Gastrocnemius medialis (tissue), 4 donors: ENCODE data around the gene ZBTB18. TPM values are rescaled to one million over a fixed set of nuclear protein-coding genes. Genes with fewer than 3 reads are reported as not detected.
A peak's percentile ranks its signal among the peaks of the same experiment; 100 is the strongest.

ENCODE experiments used
- ATAC-seq, 2 donors: fragments of 150-250 bp; one replicate each; pipeline ENCODE4 v1.9.1; 2016
- DNase-seq, 2 donors: peaks; one replicate each; pipeline ENCODE4 v3.0.0-alpha.2; 2019
- H3K27ac ChIP-seq, 4 donors: fragments of 200-600 bp; sonication (generic); 1 replicate in 1 of 4; 2 replicates in 3 of 4; pipeline ENCODE4 v1.5.1; 2016 to 2018; ENCODE audit warnings: mild to moderate bottlenecking in 2 of 4, moderate library complexity in 1 of 4
- H3K27me3 ChIP-seq, 3 donors: fragments of 200-600 bp; sonication (generic) in 2 of 3; 1 replicate in 1 of 3; 2 replicates in 2 of 3; pipeline versions ENCODE4 v1.5.1 to v1.6.0; 2016 to 2019; ENCODE audit warnings: mild to moderate bottlenecking in 1 of 3, moderate library complexity in 1 of 3
- H3K36me3 ChIP-seq, 2 donors: fragments of 200-600 bp; sonication (generic) in 1 of 2; one replicate each; pipeline ENCODE4 v1.5.1; 2017 to 2018
- H3K4me1 ChIP-seq, 2 donors: fragments of 200-600 bp; sonication (generic) in 1 of 2; one replicate each; pipeline ENCODE4 v1.5.1; 2016 to 2017; ENCODE audit warnings: mild to moderate bottlenecking in 2 of 2
- H3K4me3 ChIP-seq, 4 donors: fragments of 200-600 bp; sonication (generic) in 3 of 4; 1 replicate in 1 of 4; 2 replicates in 3 of 4; pipeline ENCODE4 v1.5.1; 2016 to 2019; ENCODE audit warnings: mild to moderate bottlenecking in 2 of 4
- H3K9me3 ChIP-seq, 3 donors: fragments of 200-600 bp; sonication (generic) in 2 of 3; 1 replicate in 1 of 3; 2 replicates in 2 of 3; pipeline ENCODE4 v1.5.1; 2016 to 2019
- CTCF ChIP-seq, 5 experiments: fragments of 450-650 bp in 3 of 5; fragments of 200-600 bp in 2 of 5; sonication (generic) in 2 of 5; IDR thresholded peaks in 4 of 5; conservative IDR thresholded peaks in 1 of 5; 1 replicate in 4 of 5; 2 replicates in 1 of 5; pipeline ENCODE4 v1.5.1; 2016 to 2019; ENCODE audit warnings: antibody characterized with exemption in 5 of 5, mild to moderate bottlenecking in 3 of 5, moderate library complexity in 3 of 5
- POLR2A ChIP-seq, 2 donors: fragments of 450-650 bp; IDR thresholded peaks; one replicate each; pipeline ENCODE4 v1.6.1; 2017; ENCODE audit warnings: antibody characterized with exemption in 2 of 2, mild to moderate bottlenecking in 2 of 2, moderate library complexity in 2 of 2
- in situ Hi-C, 4 donors: fragments of 200-750 bp; cut with MboI; loops; one replicate each; pipeline versions ENCODE4 v1.15.0 to v1.8.0; 2017; ENCODE audit warnings: low sequenced_read_pairs in 4 of 4
- intact Hi-C: fragments of 100-400 bp; cut with DNase I; formaldehyde crosslinking; loops from one replicate; pipeline ENCODE4 v1.15.1; 2023; ENCODE audit warnings: low total_unique reads
- total RNA-seq, 4 donors: library from RNA; depleted of rRNA; stranded (reverse); fragments of >200 nt; gene quantifications; one replicate each; pipeline versions ENCODE4 v1.1.0 to v1.2.3, GENCODE V29; 2016

The ZBTB18 gene
- total RNA-seq = 10 to 100 TPM; 48.2 to 60.7 (median 55.5) TPM

GRCh38 chr1:244050835-244051444 is at the start of gene ZBTB18:
Gene ZBTB18 (plus strand): TSS chr1:244051283. CDS start chr1:244051432, 149 bp downstream.
- no peaks in the 10 kb centered on the region for H3K27me3 ChIP-seq
- in situ Hi-C loops = loop anchor here in 1 of 4 donors (25.0 kb wide), 1 partner anchor 186 kb away; no protein-coding TSS in a partner anchor
- intact Hi-C loops = no loop called here

DNA sequence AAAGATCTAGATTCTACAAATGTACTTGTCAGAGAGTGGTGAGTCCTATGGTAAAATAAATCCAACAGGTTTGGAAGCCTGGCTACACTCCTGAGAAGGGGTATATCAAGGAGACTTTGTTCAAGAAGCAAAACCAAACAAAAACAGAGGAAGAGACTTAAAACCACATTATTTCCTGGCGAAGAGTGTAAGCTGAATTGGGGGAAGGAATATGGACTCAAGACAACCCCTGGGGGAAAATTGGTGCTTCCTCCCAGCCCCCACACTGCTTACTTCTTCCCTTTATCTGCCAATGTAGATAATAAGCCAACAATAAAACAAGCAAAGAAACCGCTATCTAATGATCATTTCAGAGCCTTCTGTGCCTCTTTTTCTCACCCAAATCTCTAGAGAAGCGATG is 48.4 kb upstream of the ZBTB18 start:
- DNase-seq = no peak

More at GRCh38 chr1:244050835-244051444, at the start of gene ZBTB18:
- peak within 1 kb of the TSS; percentile 65 to 72 (median 70) for H3K4me3 ChIP-seq
- peak within 1 kb of the TSS; percentile 75 to 90 (median 86) for H3K27ac ChIP-seq
- peaks cover 32 to 52% of the 10 kb centered on the region in 2 donors for H3K4me1 ChIP-seq
- TF ChIP-seq CTCF (IDR thresholded peaks at IDR 0.05 in 4 of 5, conservative IDR thresholded peaks at IDR 0.05 in 1 of 5) = no peak
- TF ChIP-seq POLR2A (IDR thresholded peaks at IDR 0.05) = peak; percentile 42 to 75
- H3K36me3 ChIP-seq = peaks cover 0 to 21% of the 10 kb centered on the region in 2 donors
- DNase-seq (peak; percentile 30 to 59), ATAC-seq (peak; percentile 25 to 29)
- H3K9me3 ChIP-seq = no peaks in the 10 kb centered on the region

DNA sequence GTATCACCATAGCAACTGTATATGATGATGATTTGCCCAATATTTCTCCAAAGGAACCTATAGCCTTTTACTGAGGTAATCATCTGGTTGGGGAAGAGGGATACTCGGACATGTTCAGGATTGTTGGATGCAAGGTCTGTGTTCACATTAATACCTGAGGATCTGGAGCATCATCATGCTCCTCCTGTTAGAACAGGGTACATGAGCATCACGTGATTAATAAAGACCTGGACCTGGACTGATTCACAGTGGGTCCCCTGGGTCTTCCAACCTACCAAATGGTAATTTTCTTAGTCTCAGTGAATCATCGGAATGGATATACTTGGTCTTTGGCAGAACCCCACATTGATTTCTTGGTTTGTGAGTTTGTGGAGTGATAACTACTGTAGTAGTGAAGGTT is 45.6 kb upstream of the ZBTB18 start:
- TF ChIP-seq CTCF (IDR thresholded peaks at IDR 0.05 in 4 of 5, conservative IDR thresholded peaks at IDR 0.05 in 1 of 5) (no peak), POLR2A (IDR thresholded peaks at IDR 0.05) (no peak)
- Histone ChIP-seq H3K9me3 (no peaks in the 10 kb centered on the region), H3K36me3 (no peaks in the 10 kb centered on the region), H3K27ac (no peak overlapping the region), H3K4me1 (no peaks in the 10 kb centered on the region), H3K27me3 (peaks cover 4 to 9% (median 4%) of the 10 kb centered on the region in 3 donors), H3K4me3 (no peak overlapping the region)
- in situ Hi-C loops = no loop called here
- intact Hi-C loops = no loop called here
- DNase-seq (no peak), ATAC-seq (no peak)

More for the DNA sequence above, 48.4 kb upstream of the ZBTB18 start:
- H3K9me3 ChIP-seq = no peaks in the 10 kb centered on the region
- ATAC-seq = no peak
- H3K4me1 ChIP-seq = no peaks in the 10 kb centered on the region
- in situ Hi-C loops (no loop called here), intact Hi-C loops (no loop called here)
- no peak overlapping the region for H3K27ac ChIP-seq
- H3K36me3 ChIP-seq = no peaks in the 10 kb centered on the region
- H3K4me3 ChIP-seq = no peak overlapping the region
- TF ChIP-seq POLR2A (IDR thresholded peaks at IDR 0.05) (no peak), CTCF (IDR thresholded peaks at IDR 0.05 in 4 of 5, conservative IDR thresholded peaks at IDR 0.05 in 1 of 5) (no peak)
- H3K27me3 ChIP-seq = no peaks in the 10 kb centered on the region

DNA sequence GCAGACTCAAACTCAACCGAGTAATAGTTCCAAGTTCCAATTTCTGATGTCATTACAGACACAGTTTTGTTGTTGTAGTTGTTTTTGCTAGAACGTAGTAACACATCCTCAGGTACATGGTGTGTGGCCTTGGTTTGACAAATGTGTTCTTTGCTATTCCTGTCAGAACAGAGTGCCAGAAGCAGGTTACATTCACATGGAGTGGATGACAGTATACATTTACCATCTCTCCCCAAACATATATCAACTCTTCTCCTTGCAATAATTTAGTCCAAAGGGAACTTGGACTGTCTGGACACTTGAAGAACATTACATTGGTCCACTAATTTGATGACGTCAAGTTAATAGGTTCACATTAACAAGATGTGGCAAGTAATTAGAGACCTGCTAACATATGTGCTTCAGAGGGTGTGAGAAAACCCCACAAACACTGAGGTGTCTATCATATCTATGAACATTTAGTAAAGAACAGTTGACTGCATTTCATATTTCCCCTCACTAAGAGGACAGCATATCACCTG is 44.6 kb upstream of the ZBTB18 start:
- ATAC-seq (no peak), DNase-seq (no peak)
- Histone ChIP-seq H3K36me3 (no peaks in the 10 kb centered on the region), H3K9me3 (no peaks in the 10 kb centered on the region), H3K4me1 (peaks cover 0 to 1% of the 10 kb centered on the region in 2 donors), H3K27me3 (peaks cover 4 to 11% (median 10%) of the 10 kb centered on the region in 3 donors), H3K27ac (no peak overlapping the region), H3K4me3 (no peak overlapping the region)
- TF ChIP-seq POLR2A (IDR thresholded peaks at IDR 0.05) (no peak), CTCF (IDR thresholded peaks at IDR 0.05 in 4 of 5, conservative IDR thresholded peaks at IDR 0.05 in 1 of 5) (no peak)
- in situ Hi-C loops (no loop called here), intact Hi-C loops (no loop called here)
